SK-N-SH (cell line): ENCODE results near the gene CD99L2. TPM values are rescaled to one million over a fixed set of nuclear protein-coding genes. Genes with fewer than 3 reads are reported as not detected.

Source experiments
- CTCF ChIA-PET: fragments of 300-600, 350-600 bp; formaldehyde crosslinking; extraction: SDS; loops from one replicate; lab custom pipeline; 2021; lab: Yijun Ruan, JAX
- POLR2A ChIA-PET: fragments of 350-600 bp; sonication (Branson Sonifier 250); formaldehyde crosslinking; extraction: SDS; loops from one replicate; lab custom pipeline; 2020; ENCODE audit warnings: antibody characterized with exemption, inconsistent platforms; lab: Yijun Ruan, JAX
- DNase-seq: peaks from one replicate; pipeline ENCODE4 v3.0.0; 2012
- H2AFZ ChIP-seq: fragments of 200-600 bp; sonication (generic); 2 replicates; pipeline ENCODE4 v1.8.1; 2016; ENCODE audit warnings: antibody characterized with exemption, mild to moderate bottlenecking, low read depth
- H3F3A ChIP-seq: fragments of 200-600 bp; sonication (generic); replicated peaks from 2 replicates; pipeline ENCODE3; 2016; ENCODE audit warnings: antibody characterized with exemption, mild to moderate bottlenecking; ENCODE audit not compliant: insufficient read depth
- H3K27ac ChIP-seq, 2 experiments: fragments of 200-500 bp in 1 of 2; fragments of 200-600 bp in 1 of 2; sonication (Bioruptor generic) in 1 of 2; sonication (generic), shearing (Covaris generic) in 1 of 2; 2 replicates each; pipeline versions ENCODE4 v1.5.1 to v1.6.1; 2014 to 2016; ENCODE audit warnings: low read depth in 2 of 2, inconsistent platforms in 1 of 2, low read length in 1 of 2, mild to moderate bottlenecking in 1 of 2, mixed read lengths in 1 of 2
- H3K27me3 ChIP-seq: fragments of 200-600 bp; sonication (generic), shearing (Covaris generic); 2 replicates; pipeline ENCODE4 v1.6.1; 2016; ENCODE audit warnings: mixed run types; ENCODE audit not compliant: insufficient read depth
- H3K36me3 ChIP-seq, 2 experiments: fragments of 200-500 bp in 1 of 2; fragments of 200-600 bp in 1 of 2; sonication (Bioruptor generic) in 1 of 2; sonication (generic) in 1 of 2; replicated peaks in 1 of 2; 2 replicates each; pipeline versions ENCODE3 to v1.5.1; 2014 to 2016; ENCODE audit warnings: low read length in 1 of 2, mild to moderate bottlenecking in 1 of 2; ENCODE audit not compliant: insufficient read depth in 2 of 2, control insufficient read depth in 1 of 2
- H3K4me1 ChIP-seq, 2 experiments: fragments of 200-500 bp in 1 of 2; fragments of 200-600 bp in 1 of 2; sonication (Bioruptor generic) in 1 of 2; sonication (generic), shearing (Covaris generic) in 1 of 2; 2 replicates each; pipeline versions ENCODE4 v1.5.1 to v1.6.1; 2014 to 2016; ENCODE audit warnings: low read depth in 1 of 2, low read length in 1 of 2, mixed run types in 1 of 2; ENCODE audit not compliant: insufficient read depth in 2 of 2, control insufficient read depth in 1 of 2
- H3K4me2 ChIP-seq: fragments of 200-600 bp; sonication (generic), shearing (Covaris generic); 2 replicates; pipeline ENCODE4 v1.6.1; 2017; ENCODE audit warnings: mixed run types
- H3K4me3 ChIP-seq, 2 experiments: fragments of 200-500 bp in 1 of 2; fragments of 200-600 bp in 1 of 2; sonication (Bioruptor generic) in 1 of 2; sonication (generic), shearing (Covaris generic) in 1 of 2; 2 replicates each; pipeline versions ENCODE4 v1.5.1 to v1.8.1; 2014 to 2016; ENCODE audit warnings: low read depth in 2 of 2, inconsistent platforms in 1 of 2, low read length in 1 of 2, mild to moderate bottlenecking in 1 of 2, mixed read lengths in 1 of 2, moderate library complexity in 1 of 2
- H3K79me2 ChIP-seq: fragments of 200-600 bp; sonication (generic); 2 replicates; pipeline ENCODE4 v1.8.1; 2017; ENCODE audit warnings: mild to moderate bottlenecking; ENCODE audit not compliant: insufficient read depth
- H3K9ac ChIP-seq: fragments of 200-600 bp; sonication (generic); 2 replicates; pipeline ENCODE4 v1.6.1; 2017; ENCODE audit warnings: mixed run types
- H3K9me2 ChIP-seq: fragments of 200-600 bp; sonication (generic); 2 replicates; pipeline ENCODE4 v1.6.1; 2017; ENCODE audit warnings: mixed run types
- H3K9me3 ChIP-seq: fragments of 200-600 bp; sonication (generic); 2 replicates; pipeline ENCODE4 v1.6.1; 2017; ENCODE audit warnings: mixed run types, mild to moderate bottlenecking, moderate library complexity
- H4K20me1 ChIP-seq: fragments of 200-600 bp; sonication (generic); 2 replicates; pipeline ENCODE4 v1.6.1; 2017; ENCODE audit warnings: mild to moderate bottlenecking, mixed run types; ENCODE audit not compliant: insufficient read depth
- CHD2 ChIP-seq: fragments of 150-350 bp; IDR thresholded peaks from 2 replicates; pipeline ENCODE4 v1.6.1; 2018; ENCODE audit warnings: low read length; ENCODE audit not compliant: partially characterized antibody
- CTCF ChIP-seq: fragments of 200-600 bp; sonication (generic); IDR thresholded peaks from 2 replicates; pipeline ENCODE4 v1.6.1; 2017; ENCODE audit warnings: antibody characterized with exemption, mild to moderate bottlenecking, moderate library complexity
- ELF1 ChIP-seq: IDR thresholded peaks from 2 replicates; pipeline ENCODE4 v1.4.0; 2012
- EZH2phosphoT487 ChIP-seq: fragments of 200-600 bp; sonication (generic); IDR thresholded peaks from 2 replicates; pipeline ENCODE4 v1.6.1; 2017; ENCODE audit warnings: low read depth, mixed run types, mild to moderate bottlenecking, antibody characterized with exemption, moderate library complexity, borderline replicate concordance
- FOXJ3 ChIP-seq: sonication (generic); formaldehyde crosslinking; IDR thresholded peaks from 2 replicates; pipeline ENCODE4 v1.5.1; 2020; ENCODE audit warnings: mild to moderate bottlenecking, missing genetic modification reagents
- GATA2 ChIP-seq: sonication (generic); formaldehyde crosslinking; IDR thresholded peaks from 2 replicates; pipeline ENCODE4 v1.5.0; 2020; ENCODE audit warnings: mild to moderate bottlenecking, missing genetic modification reagents
- JUND ChIP-seq: IDR thresholded peaks from 2 replicates; pipeline ENCODE4 v1.4.0; 2012
- MEF2A ChIP-seq: IDR thresholded peaks from 2 replicates; pipeline ENCODE4 v1.4.0; 2012; ENCODE audit warnings: low read depth, borderline replicate concordance
- MXI1 ChIP-seq: IDR thresholded peaks from 2 replicates; pipeline ENCODE4 v1.6.1; 2012; ENCODE audit warnings: mild to moderate bottlenecking, low read depth, low read length, improper control_type of control experiment
- NFIC ChIP-seq: IDR thresholded peaks from 2 replicates; pipeline ENCODE4 v1.4.0; 2012; ENCODE audit warnings: borderline replicate concordance
- RAD21 ChIP-seq: IDR thresholded peaks from 2 replicates; pipeline ENCODE4 v1.6.1; 2012; ENCODE audit warnings: mild to moderate bottlenecking, low read length
- RCOR1 ChIP-seq: fragments of 150-350 bp; IDR thresholded peaks from 2 replicates; pipeline ENCODE4 v1.6.1; 2017; ENCODE audit warnings: antibody characterized with exemption, low read length
- RFX5 ChIP-seq: IDR thresholded peaks from 2 replicates; pipeline ENCODE4 v1.6.1; 2012; ENCODE audit warnings: mild to moderate bottlenecking, improper control_type of control experiment, low read length
- SIN3A ChIP-seq: IDR thresholded peaks from 2 replicates; pipeline ENCODE4 v1.6.1; 2012; ENCODE audit warnings: low read depth, mild to moderate bottlenecking, low read length, moderate library complexity, borderline replicate concordance
- TAF1 ChIP-seq: IDR thresholded peaks from 2 replicates; pipeline ENCODE4 v1.6.1; 2012; ENCODE audit warnings: low read depth, mild to moderate bottlenecking, low read length, moderate library complexity, borderline replicate concordance
- TCF12 ChIP-seq: IDR thresholded peaks from 2 replicates; pipeline ENCODE4 v1.4.0; 2012
- TEAD4 ChIP-seq: IDR thresholded peaks from 2 replicates; pipeline ENCODE4 v1.4.0; 2012; ENCODE audit warnings: mild to moderate bottlenecking, borderline replicate concordance; ENCODE audit not compliant: insufficient read depth
- USF1 ChIP-seq: IDR thresholded peaks from 2 replicates; pipeline ENCODE4 v1.4.0; 2012; ENCODE audit warnings: low read depth, borderline replicate concordance
- YY1 ChIP-seq: IDR thresholded peaks from 2 replicates; pipeline ENCODE4 v1.4.0; 2012; ENCODE audit warnings: low read depth, mild to moderate bottlenecking
- ZBTB33 ChIP-seq: IDR thresholded peaks from 2 replicates; pipeline ENCODE4 v1.4.0; 2012; ENCODE audit warnings: low read depth, borderline replicate concordance
- WGBS: methylation state at CpG from one replicate; pipeline ENCODE4 v1.1.6; 2017; ENCODE audit warnings: low lambda C conversion rate; 5-methylcytosine and 5-hydroxymethylcytosine counted together
- polyA plus RNA-seq, 3 experiments: library from polyadenylated mRNA; depleted of rRNA; stranded (reverse); fragments of >200 nt; gene quantifications; 2 replicates each; pipeline ENCODE4 v1.2.3, GENCODE V29; 2012

The CD99L2 gene
- polyA plus RNA-seq, 1 of the 3 experiments (the other 2 are of a cell fraction), result 57.7 TPM

- no peak overlapping the region for H2AFZ ChIP-seq
- H3K9me2 ChIP-seq, result no peaks in the 10 kb centered on the region
- no peaks in the 10 kb centered on the region for H3K36me3 ChIP-seq
- no peaks in the 10 kb centered on the region for H3K79me2 ChIP-seq
- no peaks in the 10 kb centered on the region for H4K20me1 ChIP-seq
- no peak overlapping the region for H3K27ac ChIP-seq
- no peak overlapping the region for H3K4me2 ChIP-seq
- no peaks in the 10 kb centered on the region for H3K9me3 ChIP-seq
- ChIA-PET POLR2A (no interaction called here), CTCF (no interaction called here)
- H3K4me1 ChIP-seq, result no peaks in the 10 kb centered on the region
- H3K9ac ChIP-seq, result no peak overlapping the region
- 33% methylated on average over 3 of the region's 3 CpGs for WGBS
- no peak for TF ChIP-seq CHD2
- TF ChIP-seq FOXJ3 (CRISPR knock-in tag), result no peak
- no peak for TF ChIP-seq SIN3A
- no peak for TF ChIP-seq ZBTB33
- H3K4me3 ChIP-seq, result no peak overlapping the region
- H3K27me3 ChIP-seq, result no peaks in the 10 kb centered on the region
- DNase-seq, result no peak
- H3F3A ChIP-seq, result no peaks in the 10 kb centered on the region
Observed at GRCh38 chrX:150905293-150905692, 6.8 kb upstream of the CD99L2 start.

GRCh38 chrX:150903110-150903508 is 4.6 kb upstream of the CD99L2 start:
- WGBS, result 42% methylated on average over 6 of the region's 6 CpGs
- no peaks in the 10 kb centered on the region for H3K27me3 ChIP-seq

More at GRCh38 chrX:150903110-150903508, 4.6 kb upstream of the CD99L2 start:
- Histone ChIP-seq H3K4me2 (no peak overlapping the region), H3K9ac (no peak overlapping the region), H3K4me3 (no peak overlapping the region), H3K4me1 (no peaks in the 10 kb centered on the region; a peak in 1 of 4 replicates), H4K20me1 (no peaks in the 10 kb centered on the region), H3F3A (no peaks in the 10 kb centered on the region), H3K9me3 (no peaks in the 10 kb centered on the region), H2AFZ (no peak overlapping the region)
- no peak for DNase-seq
- ChIA-PET CTCF (no interaction called here), POLR2A (no interaction called here)
- no peak for TF ChIP-seq MXI1
- no peak for TF ChIP-seq SIN3A
- no peak for TF ChIP-seq CHD2
- no peak for TF ChIP-seq RCOR1
- no peak for TF ChIP-seq NFIC
- no peak for TF ChIP-seq CTCF
- no peak for TF ChIP-seq YY1
- TF ChIP-seq TCF12, result no peak
- TF ChIP-seq JUND, result no peak
- TF ChIP-seq RFX5, result no peak
- TF ChIP-seq GATA2 (CRISPR knock-in tag), result no peak
- TF ChIP-seq EZH2phosphoT487, result no peak
- no peak for TF ChIP-seq ELF1
- no peak for TF ChIP-seq TEAD4
- TF ChIP-seq MEF2A, result no peak
- TF ChIP-seq TAF1, result no peak
- TF ChIP-seq RAD21, result no peak
- TF ChIP-seq USF1, result no peak
- TF ChIP-seq, all 33 proteins: peak for 0
- H3K79me2 ChIP-seq, result no peaks in the 10 kb centered on the region
- no peaks in the 10 kb centered on the region for H3K9me2 ChIP-seq
- no peaks in the 10 kb centered on the region for H3K36me3 ChIP-seq
- H3K27ac ChIP-seq, result no peak overlapping the region
